Panc1 (cell line): ENCODE results near the gene GPR160. TPM values are rescaled to one million over a fixed set of nuclear protein-coding genes. Genes with fewer than 3 reads are reported as not detected.

ENCODE experiments used
- ATAC-seq: fragments of 200-7000 bp; cut with Tn5 transposase; 2 replicates; pipeline ENCODE4 v1.9.1; 2020; ENCODE audit warnings: mild to moderate bottlenecking, moderate library complexity
- BruUV-seq: library from RNA; stranded (reverse); fragments of 400-500 nt; replicated peaks from 2 replicates; lab custom pipeline; 2021; lab: Mats Ljungman, UMichigan
- CTCF ChIA-PET: fragments of 300-600 bp; sonication (Branson Sonifier 250); formaldehyde crosslinking; loops from one replicate; lab custom pipeline; 2022; ENCODE audit warnings: antibody characterized with exemption; lab: Charles Lee
- POLR2A ChIA-PET: fragments of 300-600 bp; sonication (Branson Sonifier 250); formaldehyde crosslinking; loops from one replicate; lab custom pipeline; 2022; ENCODE audit warnings: antibody characterized with exemption; lab: Charles Lee
- DNase-seq: peaks from one replicate; pipeline ENCODE4 v3.0.0-alpha.2; 2010; ENCODE audit warnings: low read depth, low spot score
- H3K27ac ChIP-seq: 2 replicates; pipeline ENCODE4 v1.5.1; 2011; ENCODE audit warnings: mild to moderate bottlenecking, low read length, inconsistent platforms
- H3K27me3 ChIP-seq: fragments of 200-500 bp; sonication (Bioruptor generic); 2 replicates; pipeline ENCODE4 v1.6.0; 2014; ENCODE audit warnings: low read length, inconsistent platforms; ENCODE audit not compliant: control insufficient read depth, insufficient read depth
- H3K36me3 ChIP-seq: fragments of 200-500 bp; sonication (Bioruptor generic); 2 replicates; pipeline ENCODE4 v1.5.1; 2014; ENCODE audit warnings: inconsistent platforms, mild to moderate bottlenecking, low read length, moderate library complexity; ENCODE audit not compliant: control insufficient read depth, insufficient read depth
- H3K4me1 ChIP-seq: 2 replicates; pipeline ENCODE4 v1.5.1; 2011; ENCODE audit warnings: inconsistent platforms, mild to moderate bottlenecking, low read length, moderate library complexity; ENCODE audit not compliant: control insufficient read depth, insufficient read depth
- H3K4me3 ChIP-seq, 2 experiments: 2 replicates each; pipeline ENCODE4 v1.5.1; 2011 to 2012; ENCODE audit warnings: low read depth in 2 of 2, low read length in 2 of 2, mild to moderate bottlenecking in 2 of 2, inconsistent platforms in 1 of 2, moderate library complexity in 1 of 2
- H3K9me3 ChIP-seq: fragments of 200-500 bp; sonication (Bioruptor generic); 2 replicates; pipeline ENCODE4 v1.5.1; 2014; ENCODE audit warnings: low read depth, mild to moderate bottlenecking, inconsistent platforms, low read length, moderate library complexity; ENCODE audit not compliant: control insufficient read depth, insufficient read depth
- CTCF ChIP-seq: fragments of 450-650 bp; IDR thresholded peaks from 2 replicates; pipeline ENCODE4 v1.5.1; 2017; ENCODE audit warnings: mild to moderate bottlenecking
- POLR2AphosphoS5 ChIP-seq: IDR thresholded peaks from 2 replicates; pipeline ENCODE4 v1.6.1; 2012; ENCODE audit warnings: mild to moderate bottlenecking, low read depth, low read length, moderate library complexity
- REST ChIP-seq, 2 experiments: IDR thresholded peaks; 2 replicates each; pipeline ENCODE4 v1.6.1; 2011 to 2012; ENCODE audit warnings: low read depth in 2 of 2, control low read depth in 1 of 2, low read length in 1 of 2, mild to moderate bottlenecking in 1 of 2, moderate library complexity in 1 of 2; ENCODE audit not compliant: insufficient read depth in 1 of 2
- SIN3A ChIP-seq: IDR thresholded peaks from 2 replicates; pipeline ENCODE4 v1.6.1; 2012; ENCODE audit warnings: low read depth, mild to moderate bottlenecking, low read length, moderate library complexity, borderline replicate concordance; ENCODE audit not compliant: insufficient read depth
- TCF7L2 ChIP-seq: IDR thresholded peaks from 2 replicates; pipeline ENCODE4 v1.6.1; 2011; ENCODE audit warnings: mild to moderate bottlenecking, low read depth, low read length, inconsistent platforms
- in situ Hi-C: cut with HindIII; loops from 2 replicates; pipeline ENCODE4 v1.10.0; 2016; ENCODE audit warnings: low sequenced_read_pairs, low pct_unique_long_range_greater_than_20kb
- intact Hi-C: fragments of 100-400 bp; cut with micrococcal nuclease; formaldehyde crosslinking; loops from one replicate; pipeline ENCODE4 v1.10.0; 2022; ENCODE audit not compliant: unreplicated experiment
- total RNA-seq: library from RNA; stranded (reverse); gene quantifications from one replicate; pipeline ENCODE4 v1.2.1, GENCODE V29; 2021; ENCODE audit not compliant: unreplicated experiment

GPR160 gene
- total RNA-seq, 1 experiment from 2014 or later = 0.18 TPM

- Histone ChIP-seq H3K27me3 (no peaks in the 10 kb centered on the region), H3K27ac (no peak overlapping the region), H3K9me3 (no peaks in the 10 kb centered on the region), H3K4me3 (no peak overlapping the region), H3K4me1 (no peaks in the 10 kb centered on the region), H3K36me3 (no peaks in the 10 kb centered on the region; the same call in 1 of the 2 replicates)
- no TSS peak for BruUV-seq
- POLR2A ChIA-PET = interaction anchor here (0.9 kb wide), 1 partner anchor 202 kb away, joined by 3 read pairs; no protein-coding TSS in a partner anchor
- CTCF ChIA-PET = no interaction called here
- TF ChIP-seq CTCF (no peak), REST (IDR thresholded peaks at IDR 0.05; ENCODE audit: insufficient read depth in 1 of 2, low read depth in 2 of 2, low read length in 1 of 2) (no peak), SIN3A (no peak), TCF7L2 (no peak), POLR2AphosphoS5 (no peak)
- DNase-seq = no peak
- no peak for ATAC-seq
- intact Hi-C loops (no loop called here), in situ Hi-C loops (no loop called here)
Observed at GRCh38 chr3:170000051-170000450, 37.7 kb upstream of the GPR160 start.

- DNase-seq (no peak), ATAC-seq (no peak)
- ChIA-PET POLR2A (no interaction called here), CTCF (no interaction called here)
- no TSS peak for BruUV-seq
- no peaks in the 10 kb centered on the region for H3K4me1 ChIP-seq
- no peaks in the 10 kb centered on the region for H3K36me3 ChIP-seq
- no peak overlapping the region for H3K4me3 ChIP-seq
- in situ Hi-C loops (no loop called here), intact Hi-C loops (no loop called here)
- H3K9me3 ChIP-seq = no peaks in the 10 kb centered on the region
- H3K27me3 ChIP-seq = no peaks in the 10 kb centered on the region
- TF ChIP-seq CTCF (no peak), POLR2AphosphoS5 (no peak), TCF7L2 (no peak), REST (IDR thresholded peaks at IDR 0.05; ENCODE audit: insufficient read depth in 1 of 2, low read depth in 2 of 2, low read length in 1 of 2) (no peak), SIN3A (no peak)
- H3K27ac ChIP-seq = no peak overlapping the region
Observed at GRCh38 chr3:170002231-170002630, 35.6 kb upstream of the GPR160 start.
